Fibroblast of villous mesenchyme (primary cell): ENCODE results near the gene ZC3HAV1. TPM values are rescaled to one million over a fixed set of nuclear protein-coding genes. Genes with fewer than 3 reads are reported as not detected.
"Not testable (repeated sequence)": the region's sequence is repeated elsewhere in the genome, so short reads cannot be mapped to it uniquely, and the experiment has no call there.

Source experiments
- DNase-seq: peaks from one replicate; pipeline ENCODE4 v3.0.0-alpha.2; 2010; ENCODE audit warnings: low read depth
- H3K4me3 ChIP-seq: 2 replicates; pipeline ENCODE4 v1.5.1; 2011; ENCODE audit warnings: low read depth, mild to moderate bottlenecking, low read length
- CTCF ChIP-seq: IDR thresholded peaks from 2 replicates; pipeline ENCODE4 v1.5.1; 2012; ENCODE audit warnings: low read depth, mild to moderate bottlenecking, low read length; ENCODE audit not compliant: insufficient read depth
- total RNA-seq: library from RNA; depleted of rRNA; stranded (reverse); fragments of >200 nt; gene quantifications from 2 replicates; pipeline ENCODE4 v1.2.3, GENCODE V29; 2012

ZC3HAV1 gene
- total RNA-seq, 1 donor, result 56.6 TPM

DNA sequence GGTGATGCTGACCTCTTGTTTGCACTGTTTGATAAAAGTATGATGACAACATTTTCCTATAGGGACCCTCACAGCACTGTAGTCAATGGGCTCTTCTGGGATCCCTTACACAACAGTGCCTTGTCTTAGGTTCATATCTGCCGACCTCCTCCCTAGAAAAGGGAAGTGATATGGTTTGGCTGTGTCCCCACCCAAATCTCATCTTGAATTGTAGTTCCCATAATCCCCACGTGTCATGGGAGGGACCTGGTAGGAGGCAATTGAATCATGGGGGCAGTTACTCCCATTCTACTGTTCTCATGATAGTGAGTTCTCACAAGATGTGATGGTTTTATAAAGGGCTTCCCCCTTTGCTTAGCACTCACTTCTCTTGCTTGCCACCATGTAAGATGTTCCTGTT is 23.1 kb downstream of the ZC3HAV1 start:
- no peak overlapping the region for H3K4me3 ChIP-seq
- no peak for DNase-seq
- no peak for TF ChIP-seq CTCF

DNA sequence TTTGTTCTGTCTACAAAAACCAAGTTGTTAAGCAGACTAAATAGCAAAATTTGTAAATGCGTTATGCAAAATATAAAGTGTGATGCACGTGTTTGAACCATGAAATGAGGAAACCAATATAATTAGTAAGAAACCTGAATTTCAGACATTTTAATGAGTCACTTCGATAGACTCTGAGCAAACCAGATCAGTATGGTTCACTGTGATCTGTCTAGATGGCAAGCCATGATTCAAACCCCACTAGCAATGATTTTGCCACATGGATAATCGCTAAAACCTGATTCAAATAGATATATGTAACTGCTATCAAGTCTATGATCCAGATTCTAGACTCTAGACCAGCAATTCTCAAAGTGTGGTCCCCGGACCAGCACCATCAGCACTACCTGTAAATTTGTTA is 24.8 kb downstream of the ZC3HAV1 start:
- H3K4me3 ChIP-seq, result no peak overlapping the region
- no peak for TF ChIP-seq CTCF
- no peak for DNase-seq

DNA sequence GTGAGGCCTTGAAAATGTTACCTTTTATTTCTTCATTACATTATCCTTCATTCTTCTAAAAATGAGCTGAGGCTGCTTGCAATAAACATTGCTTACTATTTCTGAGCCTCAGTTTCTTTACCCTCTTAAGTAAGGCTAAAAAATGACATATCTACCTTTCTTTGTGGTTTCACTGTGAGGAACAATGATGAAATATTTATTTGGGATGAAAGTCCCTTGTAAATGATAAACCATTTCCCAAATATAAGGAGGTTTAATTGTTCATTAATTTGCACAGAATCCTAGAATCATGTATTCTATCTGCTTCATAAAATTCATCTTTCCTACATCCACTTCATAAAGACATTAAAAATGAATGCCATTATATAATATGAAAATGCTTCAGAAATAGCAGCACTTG is 27.9 kb downstream of the ZC3HAV1 start:
- DNase-seq, result no peak
- no peak for TF ChIP-seq CTCF
- no peak overlapping the region for H3K4me3 ChIP-seq

DNA sequence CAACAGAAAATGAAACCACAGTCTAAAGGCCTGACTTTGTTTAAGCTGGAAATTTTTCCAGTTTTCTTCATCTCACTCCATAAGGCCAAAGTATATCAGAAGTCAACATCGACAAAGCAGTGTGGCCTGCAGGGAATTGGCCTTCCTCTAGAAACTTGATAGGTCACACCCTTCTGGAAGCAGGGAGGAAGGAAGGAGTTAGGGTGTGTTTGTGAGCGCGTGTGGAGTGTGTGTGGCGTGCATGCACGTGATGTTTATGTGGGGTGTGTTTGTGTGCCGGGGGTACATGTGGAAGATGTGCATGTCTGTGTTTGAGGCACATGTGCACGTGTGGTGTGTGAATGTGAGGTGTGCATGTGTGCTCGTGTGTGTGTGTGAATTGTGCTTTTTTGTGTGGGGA is 28.6 kb downstream of the ZC3HAV1 start:
- DNase-seq, result no peak
- no peak overlapping the region for H3K4me3 ChIP-seq
- no peak for TF ChIP-seq CTCF

GRCh38 chr7:139079861-139080260 is 29.7 kb downstream of the ZC3HAV1 start:
- no peak for DNase-seq
- H3K4me3 ChIP-seq, result no peak overlapping the region
- TF ChIP-seq CTCF, result no peak

GRCh38 chr7:139078911-139079310 is 30.6 kb downstream of the ZC3HAV1 start:
- no peak overlapping the region for H3K4me3 ChIP-seq
- DNase-seq, result no peak
- no peak for TF ChIP-seq CTCF

GRCh38 chr7:139078399-139078798 is 31.1 kb downstream of the ZC3HAV1 start:
- H3K4me3 ChIP-seq, result no peak overlapping the region
- DNase-seq, result peak; percentile 31
- no peak for TF ChIP-seq CTCF

DNA sequence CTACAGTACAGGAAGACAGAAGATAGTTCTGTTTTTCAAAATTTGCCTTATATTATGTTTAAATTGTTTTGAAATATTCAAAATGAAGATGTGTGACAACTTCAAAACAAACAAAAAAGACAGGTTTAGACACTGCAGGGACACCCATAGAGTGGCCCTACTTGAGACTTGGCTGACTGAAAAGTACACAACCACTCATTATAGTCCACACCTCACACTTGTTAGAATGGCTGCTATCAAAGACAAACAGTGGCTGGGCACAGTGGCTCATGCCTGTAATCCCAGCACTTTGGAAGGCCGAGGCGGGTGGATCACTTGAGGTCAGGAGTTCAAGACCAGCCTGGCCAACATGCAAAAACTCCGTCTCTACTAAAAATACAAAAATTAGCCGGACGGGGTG is 31.8 kb downstream of the ZC3HAV1 start:
- not testable (repeated sequence) for DNase-seq, H3K4me3 ChIP-seq
